ENCODE data around the gene MOK.

Gene MOK

DNA sequence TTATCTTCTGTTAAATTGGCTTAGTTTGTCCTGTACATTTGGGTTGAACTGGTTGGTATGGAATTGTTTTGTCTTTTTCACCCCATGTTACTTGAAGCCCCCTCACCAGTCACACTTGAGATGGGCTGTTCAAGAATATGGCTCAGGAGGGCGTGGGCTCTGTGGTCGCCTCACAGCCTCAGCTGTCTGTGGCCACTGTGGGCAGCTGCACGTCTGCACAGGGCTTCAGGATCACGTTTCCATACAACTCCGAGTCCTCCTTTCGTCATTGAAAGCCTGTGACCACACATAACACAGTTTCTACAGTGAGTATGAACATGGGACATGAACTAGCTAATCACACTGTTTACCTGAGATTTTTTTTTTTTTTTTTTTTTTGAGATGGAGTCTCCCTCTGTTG lies 81.3 kb downstream of the MOK start:
- no peak for DNase-seq (ENCODE audit: low spot score)

DNA sequence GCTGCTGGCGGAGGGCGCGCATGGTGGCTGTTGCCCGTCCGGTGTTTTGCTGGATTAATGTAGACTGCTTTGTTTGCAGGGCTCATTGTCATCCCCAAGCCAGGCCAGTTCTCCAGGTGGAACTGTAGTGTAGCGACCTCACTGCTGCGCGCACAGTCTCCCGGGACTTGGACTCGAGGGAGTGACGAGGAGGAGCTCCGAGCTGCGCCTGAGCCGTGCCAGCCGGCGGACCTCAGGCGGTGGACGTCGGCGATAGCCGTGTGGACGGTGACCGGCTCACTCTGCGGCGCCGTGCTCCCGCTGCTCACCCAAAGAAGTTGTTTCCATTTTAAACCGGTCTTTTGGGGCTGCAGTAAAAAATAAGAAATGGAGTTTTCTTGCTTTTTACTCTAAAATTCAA lies 82.2 kb downstream of the MOK start:
- DNase-seq (ENCODE audit: low spot score) = no peak

DNA sequence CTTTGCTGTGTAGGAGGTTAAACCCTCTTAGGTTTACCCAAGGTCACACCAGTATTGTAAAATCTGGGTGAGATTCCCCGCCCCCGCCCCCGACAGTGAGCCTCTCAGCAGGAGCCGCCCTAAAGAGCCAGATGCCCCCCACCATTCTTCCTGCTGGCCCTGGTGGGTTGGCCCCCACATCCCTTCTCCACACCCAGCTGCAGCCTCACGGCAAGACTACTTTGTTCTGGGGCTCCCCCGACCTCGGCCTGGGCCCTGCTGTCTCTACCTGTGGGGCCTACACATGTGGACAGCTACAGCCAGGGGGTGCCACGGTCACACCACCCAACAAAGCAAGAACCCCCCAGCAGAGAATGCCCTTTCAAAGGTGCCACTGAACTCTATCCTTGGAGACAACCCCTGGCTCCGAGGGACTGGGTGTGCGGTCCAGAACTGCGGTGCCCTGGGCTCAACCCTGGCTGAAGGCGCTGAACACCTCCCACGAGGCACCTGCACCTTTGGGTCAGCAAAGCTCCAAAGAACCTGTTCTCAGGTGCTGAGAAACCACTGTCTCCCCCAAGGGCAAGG lies 82.9 kb downstream of the MOK start:
- DNase-seq (ENCODE audit: low spot score) = no peak

DNA sequence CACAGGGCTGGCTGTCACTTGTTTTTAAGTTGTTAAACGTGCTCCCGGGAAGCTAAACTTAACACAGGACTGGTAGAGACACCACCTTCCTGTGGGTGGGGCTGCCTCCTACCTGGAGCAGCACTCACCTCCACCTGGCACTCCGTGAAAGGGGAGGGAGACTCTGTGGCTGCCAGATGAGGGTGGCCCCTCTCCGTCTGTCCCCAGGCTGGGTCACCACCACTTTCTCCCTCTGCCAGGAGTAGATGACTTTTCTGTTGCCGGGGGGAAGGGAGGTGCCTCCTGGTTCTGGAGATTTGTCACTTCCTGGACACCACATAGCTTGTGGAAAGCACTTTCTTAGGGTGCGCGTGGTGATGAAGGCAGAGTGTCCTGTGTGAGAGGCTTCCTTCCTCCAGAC lies 83.9 kb downstream of the MOK start:
- DNase-seq (ENCODE audit: low spot score) = no peak

DNA sequence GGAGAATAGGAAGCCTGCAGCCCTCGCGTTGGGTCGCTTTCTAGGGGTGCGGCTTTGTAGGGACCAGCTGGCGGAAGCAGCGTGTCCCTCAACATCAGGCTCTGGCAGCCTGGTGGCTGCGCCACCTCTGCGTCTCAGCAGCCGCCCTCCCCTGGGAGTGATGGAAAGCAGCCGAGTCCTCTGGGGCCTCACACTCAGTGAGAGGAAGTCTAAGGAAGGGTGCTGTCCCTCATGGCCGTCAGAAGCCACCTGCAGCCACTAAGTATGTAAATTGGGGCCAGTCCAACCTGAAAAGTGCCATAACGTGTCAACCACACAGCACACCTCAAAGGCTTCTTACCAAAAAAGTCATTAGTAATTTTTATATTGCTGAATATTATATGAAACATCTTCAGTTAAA lies 84.9 kb downstream of the MOK start:
- no peak for DNase-seq (ENCODE audit: low spot score)

DNA sequence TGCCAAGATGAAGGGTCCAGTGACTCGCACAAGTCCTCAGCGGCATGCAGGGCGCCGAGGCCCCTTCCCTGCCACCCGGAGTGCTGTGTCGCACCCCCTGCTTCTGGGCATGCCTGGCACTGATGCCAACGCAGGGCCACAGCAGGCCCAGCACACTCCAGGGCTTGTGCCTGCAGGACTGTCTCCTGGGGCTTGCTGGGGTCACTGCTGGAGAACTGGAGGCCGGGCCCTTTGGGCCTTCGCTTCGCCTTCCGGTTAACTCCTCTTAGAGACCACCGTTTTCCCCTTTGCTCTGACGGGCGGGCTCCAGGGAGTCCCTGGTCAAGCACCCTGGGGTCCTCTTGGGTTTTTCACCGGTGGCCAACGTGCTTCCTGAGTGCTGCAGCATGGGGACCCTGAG lies 85.6 kb downstream of the MOK start:
- no peak for DNase-seq (ENCODE audit: low spot score)

DNA sequence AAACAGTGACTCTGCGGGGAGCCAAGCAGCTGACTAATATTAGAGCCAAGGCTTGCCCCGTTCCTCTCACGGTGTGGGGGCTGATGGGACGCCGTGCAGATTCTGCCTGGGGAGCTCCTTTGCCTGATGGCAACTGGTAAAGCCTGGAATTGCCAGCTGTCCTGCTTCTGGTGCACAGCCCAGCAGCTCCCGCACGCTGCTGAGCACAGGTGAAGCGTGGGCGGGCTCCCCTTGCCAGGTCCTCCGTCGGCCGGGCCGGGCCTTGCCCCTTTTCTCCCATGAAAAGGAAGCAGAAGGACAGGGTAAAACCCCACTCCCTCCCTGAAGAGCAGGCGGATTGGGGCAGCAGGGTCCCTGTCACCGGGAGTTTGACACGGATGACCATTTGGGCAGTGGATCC lies 86.3 kb downstream of the MOK start:
- DNase-seq (ENCODE audit: low spot score) = no peak

DNA sequence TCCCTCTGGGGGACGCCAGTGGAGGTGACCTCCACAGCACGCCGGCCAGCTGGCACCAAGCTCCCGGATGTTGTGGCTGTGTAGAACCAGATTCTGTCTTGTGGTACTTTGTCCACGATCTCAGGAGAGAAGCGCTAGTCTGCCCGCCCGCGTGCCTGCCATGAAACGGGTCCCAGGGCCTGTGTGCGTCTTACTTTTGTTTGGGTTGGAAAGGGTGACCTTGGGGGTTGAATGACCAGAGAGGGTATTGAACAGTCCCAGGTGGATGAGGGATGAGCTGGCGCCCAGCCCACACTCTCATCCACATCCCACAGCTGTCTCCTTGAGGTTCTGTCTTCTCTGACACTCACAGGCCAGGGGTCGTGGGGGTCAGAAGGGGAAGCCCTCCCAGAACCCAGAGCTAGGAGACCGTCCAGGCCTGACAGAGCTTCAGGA lies 87.0 kb downstream of the MOK start:
- DNase-seq (ENCODE audit: low spot score) = no peak

DNA sequence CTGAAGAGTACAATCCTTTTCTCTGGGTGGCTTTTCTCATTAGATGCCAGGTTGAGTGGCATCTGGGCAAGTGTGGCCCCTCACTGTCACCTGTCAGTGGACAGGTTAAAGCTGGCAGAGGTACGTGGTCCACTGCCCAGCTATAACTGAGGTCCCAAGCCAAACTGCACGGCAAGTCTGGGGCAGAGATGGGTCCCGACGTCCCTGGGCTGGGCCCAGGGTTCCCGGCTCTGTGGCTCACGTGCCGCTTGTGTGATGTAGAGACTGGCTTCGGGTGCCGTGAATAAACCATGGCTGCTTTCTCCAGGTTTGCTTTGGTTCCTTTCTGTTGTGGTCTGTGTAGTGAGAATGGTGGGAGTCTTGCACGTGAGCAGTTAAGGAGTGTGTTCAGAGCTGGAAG lies 87.6 kb downstream of the MOK start:
- no peak for DNase-seq (ENCODE audit: low spot score)

DNA sequence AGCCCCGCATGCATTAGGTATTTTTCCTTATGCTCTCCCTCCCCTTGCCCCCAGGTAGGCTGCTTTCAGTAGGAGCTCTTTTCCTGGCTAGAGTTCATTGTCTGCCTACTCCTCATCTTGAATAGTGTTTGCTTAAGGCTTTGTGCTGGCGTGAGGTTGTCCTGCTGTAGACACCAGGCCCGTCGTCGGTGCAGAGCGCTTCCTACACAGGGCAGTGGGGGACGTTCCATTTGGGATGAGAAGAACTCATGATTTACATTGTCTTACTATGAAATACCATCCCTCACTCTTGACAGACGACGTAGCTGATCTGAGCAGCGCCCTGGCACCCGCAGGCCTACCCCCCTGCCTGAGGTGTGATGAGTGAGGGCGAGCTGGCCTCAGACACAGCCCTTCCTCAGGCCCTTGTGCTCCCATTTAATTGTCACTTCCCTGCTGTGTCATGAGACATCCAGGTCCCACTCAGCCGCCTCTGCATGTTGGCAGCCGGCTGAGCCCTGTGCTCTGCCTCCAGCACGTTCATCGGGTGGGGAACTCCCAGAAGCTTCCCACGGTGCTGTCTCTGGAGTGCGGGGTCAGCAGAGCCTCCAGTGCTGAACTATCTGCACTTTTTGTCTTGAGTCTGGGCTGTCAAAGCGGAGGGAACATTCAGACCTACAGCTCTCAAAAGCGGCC lies 89.3 kb downstream of the MOK start:
- no peak for DNase-seq (ENCODE audit: low spot score)

DNA sequence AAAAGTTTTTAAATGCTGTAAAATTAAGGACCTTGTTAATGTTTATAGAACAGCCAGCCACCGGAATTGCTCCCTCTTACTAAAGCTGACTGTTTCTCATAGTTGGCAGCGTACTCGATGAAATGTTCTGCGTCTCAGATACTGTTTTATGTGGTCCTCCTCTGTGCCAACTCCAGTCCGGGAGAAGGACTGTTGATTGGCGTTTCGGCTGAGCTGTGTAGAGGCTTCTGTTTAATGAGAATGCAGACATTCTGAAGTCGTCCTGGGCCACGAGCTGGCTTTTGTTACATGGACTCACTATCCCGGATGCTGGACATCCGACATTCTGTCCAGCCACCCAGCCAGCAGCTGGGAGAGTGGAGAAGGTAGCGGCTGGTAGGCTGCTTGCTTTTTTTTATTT lies 89.9 kb downstream of the MOK start:
- no peak for DNase-seq (ENCODE audit: low spot score)

DNA sequence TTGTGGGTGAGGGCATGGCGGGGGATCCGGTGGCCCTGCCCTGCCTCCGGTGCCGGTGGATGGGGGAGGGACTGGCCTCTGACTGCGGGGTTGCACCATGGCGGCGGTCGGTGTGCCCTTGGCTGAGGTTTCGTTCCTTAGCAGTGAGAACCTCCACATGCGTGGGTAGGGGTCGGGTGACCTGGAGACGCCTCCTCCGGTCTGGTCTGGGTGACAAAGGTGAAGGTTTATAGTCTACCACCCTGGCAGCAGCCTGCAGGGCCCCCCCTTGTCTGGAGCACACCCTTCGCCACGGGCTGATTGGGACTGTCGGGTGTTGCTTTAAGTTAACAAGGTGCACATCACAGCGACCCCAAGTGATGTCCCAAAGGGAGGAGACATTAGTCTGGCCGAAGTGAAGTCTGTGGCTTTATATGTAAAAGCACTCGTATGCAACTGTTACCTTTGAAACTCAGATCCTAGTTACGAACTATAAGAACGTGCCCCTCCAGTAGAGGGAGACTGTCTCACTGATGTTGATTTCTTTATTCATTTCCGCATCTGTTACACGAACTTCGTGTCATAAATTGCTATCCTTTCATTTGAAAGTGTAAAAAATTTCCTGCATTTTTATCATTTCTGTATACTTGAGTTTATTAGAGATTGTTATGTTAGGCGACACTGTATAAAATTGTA lies 90.8 kb downstream of the MOK start:
- DNase-seq (ENCODE audit: low spot score) = no peak

DNA sequence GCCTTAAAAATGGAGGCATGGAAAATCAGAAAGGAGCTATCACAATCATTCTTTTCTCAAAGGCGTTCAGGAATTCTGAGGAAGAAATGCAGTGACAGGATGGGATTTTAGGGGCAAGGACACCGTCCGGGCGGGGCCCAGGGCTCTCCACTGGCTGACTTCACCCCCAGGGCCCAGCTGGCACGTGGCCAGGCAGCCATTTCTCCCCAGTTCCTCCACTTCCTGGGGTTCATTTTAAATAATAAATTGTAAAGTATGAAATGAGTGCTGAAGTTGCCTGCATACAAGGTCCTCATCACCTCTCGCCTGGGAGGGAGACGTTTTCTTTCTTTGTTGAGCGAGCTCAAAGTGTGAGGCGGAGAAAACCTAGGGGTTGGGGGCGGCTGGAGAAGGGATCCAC lies 91.5 kb downstream of the MOK start:
- no peak for DNase-seq (ENCODE audit: low spot score)

DNA sequence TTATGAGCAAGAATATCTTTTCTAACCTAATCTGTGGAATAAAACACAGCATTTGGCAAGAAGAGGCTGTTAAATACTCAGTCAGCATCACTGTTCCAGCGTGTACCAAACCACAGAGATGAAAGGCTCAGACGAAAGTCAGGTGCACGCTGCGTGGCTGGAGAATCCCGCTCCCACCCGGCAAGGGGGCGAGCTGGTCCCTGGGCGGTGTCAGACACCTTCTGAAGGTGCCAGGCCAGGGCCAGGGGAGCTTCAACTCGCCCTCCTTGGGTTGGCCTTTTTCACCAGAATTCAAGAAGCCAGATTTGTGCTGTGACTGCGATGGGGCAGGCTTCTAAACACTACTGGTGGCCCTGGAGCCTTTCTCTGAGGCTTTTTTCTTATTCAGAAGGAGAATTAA lies 92.1 kb downstream of the MOK start:
- no peak for DNase-seq (ENCODE audit: low spot score)

DNA sequence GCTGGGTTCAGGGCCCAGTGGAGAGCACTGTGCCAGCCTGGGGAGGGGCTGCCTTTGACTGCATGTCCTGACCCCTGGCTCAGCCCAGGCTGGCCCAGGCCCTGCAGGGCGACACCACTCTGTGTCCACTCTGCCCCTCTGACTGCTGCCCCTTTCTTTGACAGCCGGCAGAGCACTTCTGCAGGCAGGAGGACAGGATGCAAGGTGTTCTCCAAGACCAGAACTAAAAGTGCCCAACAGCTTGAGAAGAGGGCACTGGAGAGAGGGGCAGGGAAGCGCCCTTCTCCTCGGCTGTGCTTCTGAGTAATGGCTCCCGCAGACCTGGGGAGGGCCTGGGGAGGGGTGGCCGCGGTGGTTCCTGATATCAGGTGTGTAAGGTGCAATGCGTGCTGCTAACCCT lies 92.6 kb downstream of the MOK start:
- no peak for DNase-seq (ENCODE audit: low spot score)

DNA sequence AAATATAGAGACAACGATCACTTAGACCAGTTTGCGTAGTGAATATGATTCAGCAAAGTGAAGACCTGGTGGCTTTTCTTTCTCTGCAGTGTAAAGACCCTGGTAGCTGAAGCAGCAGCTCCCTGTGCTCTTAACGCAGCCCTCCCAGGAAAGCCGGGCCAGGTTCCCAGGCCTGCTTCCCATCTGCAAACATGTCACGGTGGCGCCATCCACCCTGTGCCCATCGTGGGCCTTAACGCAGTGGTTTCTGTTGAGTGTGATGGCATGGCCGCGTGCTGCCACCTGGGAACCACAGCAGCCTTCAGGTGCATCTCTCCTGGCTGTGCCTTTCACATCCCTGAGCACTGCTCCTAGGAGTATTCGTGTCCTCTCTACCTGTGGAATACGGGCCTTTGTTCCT lies 93.7 kb downstream of the MOK start:
- DNase-seq (ENCODE audit: low spot score) = no peak

DNA sequence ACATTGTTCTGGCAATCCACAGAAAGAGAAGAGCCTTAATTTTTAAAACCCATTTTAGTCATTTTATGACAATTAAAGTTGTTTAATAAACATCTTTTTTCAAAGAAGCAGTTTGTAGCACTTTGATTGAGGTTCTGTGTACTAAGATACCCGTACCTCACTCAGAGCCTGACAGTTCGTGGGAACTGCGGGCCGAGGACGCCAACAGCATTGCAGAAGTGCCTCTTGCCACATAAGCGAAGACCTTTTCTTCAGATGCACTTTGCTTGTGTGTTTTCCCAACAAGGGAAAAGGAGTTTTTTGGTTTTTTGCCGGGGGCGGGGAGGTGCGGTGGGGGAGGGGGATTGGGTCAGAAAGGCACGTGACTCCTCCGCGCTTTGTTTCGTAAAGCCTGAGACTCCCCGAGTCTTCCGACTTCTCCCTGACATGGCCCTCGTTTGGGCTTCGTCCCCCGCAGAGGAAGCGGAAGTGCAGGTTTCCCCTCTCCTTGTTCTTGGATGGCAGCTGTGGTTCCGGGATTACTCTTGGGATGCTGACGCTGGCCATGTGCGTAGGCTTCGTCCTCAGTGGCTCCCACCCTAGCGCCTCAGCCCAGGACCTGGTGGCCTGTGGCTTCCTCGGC lies 94.4 kb downstream of the MOK start:
- DNase-seq (ENCODE audit: low spot score) = no peak

DNA sequence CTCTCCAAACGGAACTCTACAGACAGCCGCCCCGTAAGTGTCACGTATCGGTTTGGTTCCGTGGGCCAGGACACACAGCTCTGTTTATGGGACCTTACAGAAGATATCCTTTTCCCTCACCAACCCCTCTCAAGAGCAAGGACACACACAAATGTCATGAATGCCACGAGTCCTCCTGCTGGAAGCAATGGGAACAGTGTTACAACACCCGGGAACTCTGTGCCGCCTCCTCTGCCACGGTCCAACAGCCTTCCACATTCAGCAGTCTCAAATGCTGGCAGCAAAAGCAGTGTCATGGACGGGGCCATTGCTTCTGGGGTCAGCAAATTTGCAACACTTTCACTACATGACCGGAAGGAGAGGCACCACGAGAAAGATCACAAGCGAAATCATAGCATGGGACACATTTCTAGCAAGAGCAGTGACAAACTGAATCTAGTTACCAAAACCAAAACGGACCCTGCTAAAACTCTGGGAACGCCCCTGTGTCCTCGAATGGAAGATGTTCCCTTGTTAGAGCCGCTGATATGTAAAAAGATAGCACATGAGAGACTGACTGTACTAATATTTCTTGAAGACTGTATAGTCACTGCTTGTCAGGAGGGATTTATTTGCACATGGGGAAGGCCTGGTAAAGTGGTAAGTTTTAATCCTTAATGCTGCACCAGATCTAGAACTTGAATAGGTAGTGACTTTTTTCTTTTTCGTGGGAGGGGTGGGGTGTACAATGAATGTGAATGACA lies 95.6 kb downstream of the MOK start:
- DNase-seq (ENCODE audit: low spot score) = no peak

DNA sequence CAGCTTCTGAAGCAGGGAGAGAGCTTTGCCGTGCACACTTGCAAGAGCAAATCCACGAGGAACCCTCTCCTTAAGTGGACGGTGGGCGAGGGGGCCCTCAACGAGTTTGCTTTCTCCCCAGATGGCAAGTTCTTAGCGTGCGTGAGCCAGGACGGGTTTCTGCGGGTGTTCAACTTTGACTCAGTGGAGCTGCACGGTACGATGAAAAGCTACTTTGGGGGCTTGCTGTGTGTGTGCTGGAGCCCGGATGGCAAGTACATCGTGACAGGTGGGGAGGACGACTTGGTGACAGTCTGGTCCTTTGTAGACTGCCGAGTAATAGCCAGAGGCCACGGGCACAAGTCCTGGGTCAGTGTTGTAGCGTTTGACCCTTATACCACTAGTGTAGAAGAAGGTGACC lies 96.2 kb downstream of the MOK start:
- DNase-seq (ENCODE audit: low spot score) = no peak

DNA sequence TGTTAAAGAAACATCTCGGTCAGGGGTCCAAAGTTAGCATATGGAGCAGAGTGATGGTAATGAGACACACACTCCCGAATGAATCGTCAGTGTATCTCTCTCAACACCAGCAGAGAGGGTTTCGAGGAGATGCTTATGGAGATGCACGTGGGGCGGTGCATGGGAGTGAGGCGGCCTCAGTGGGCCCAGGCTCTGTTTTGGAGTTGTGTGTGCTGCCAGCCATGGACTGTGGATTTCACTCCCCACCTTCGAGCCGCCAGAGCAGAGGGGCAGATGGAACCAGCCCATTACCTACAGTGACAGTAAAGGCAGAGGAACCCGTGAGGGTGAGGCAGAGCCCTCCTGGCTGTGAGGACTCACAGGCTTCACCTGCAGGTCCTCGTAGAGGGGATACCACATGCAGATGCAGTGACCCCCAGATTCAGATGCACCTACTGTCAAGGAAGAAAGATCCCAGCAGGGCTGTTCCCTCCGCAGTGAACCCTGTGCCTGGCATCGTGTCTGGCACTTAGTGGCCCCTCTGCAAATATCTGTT lies 97.1 kb downstream of the MOK start:
- DNase-seq (ENCODE audit: low spot score) = no peak

DNA sequence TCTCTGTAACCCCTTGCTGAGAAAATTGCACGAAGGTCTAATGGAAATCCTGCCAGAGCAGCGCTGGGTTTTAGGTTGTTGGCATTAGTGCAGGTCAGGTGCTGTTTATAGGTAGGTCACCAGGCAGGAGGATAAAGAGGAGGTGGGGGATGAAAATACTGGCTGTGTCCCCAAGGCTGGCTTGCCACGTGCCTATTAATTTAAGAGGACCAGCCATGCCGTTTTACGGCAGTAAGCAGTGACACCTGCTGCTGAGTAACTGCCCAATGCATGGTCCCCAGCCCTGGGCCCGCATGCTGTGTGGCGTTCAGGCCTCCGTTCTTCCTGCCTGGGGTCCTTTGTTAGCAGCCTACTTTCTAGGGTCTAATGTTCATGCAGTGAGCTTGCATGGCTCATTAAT lies 98.0 kb downstream of the MOK start:
- no peak for DNase-seq (ENCODE audit: low spot score)

DNA sequence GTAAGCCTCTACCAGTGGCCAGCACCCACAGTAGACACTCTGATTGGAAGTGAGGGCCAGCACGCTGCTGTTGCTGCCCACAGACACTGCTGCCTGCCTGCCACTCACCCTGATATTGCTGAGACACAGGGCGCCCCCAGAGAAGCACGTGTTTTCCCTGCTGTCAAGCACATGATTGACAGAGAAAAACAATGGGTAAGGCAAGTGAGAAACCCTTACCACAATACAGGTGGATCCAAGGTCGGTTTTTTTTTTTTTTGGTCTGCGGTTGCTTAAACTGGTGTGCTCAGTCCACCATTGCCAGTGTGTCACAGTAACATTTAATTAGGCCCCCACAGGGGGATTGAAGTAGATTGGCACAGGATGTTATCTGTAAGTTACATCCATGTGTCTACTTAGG lies 99.4 kb downstream of the MOK start:
- DNase-seq (ENCODE audit: low spot score) = no peak

Data from LoVo (cell line).